ENCODE data around the gene ATP6V1E1. TPM values are rescaled to one million over a fixed set of nuclear protein-coding genes. Genes with fewer than 3 reads are reported as not detected.

Gene ATP6V1E1
- total and polyA plus RNA-seq, 12 donors = 88.1 to 388 (median 184) TPM

GRCh38 chr22:17601031-17601430, 27.5 kb downstream of the ATP6V1E1 start:
- no peaks in the 10 kb centered on the region for H3K27me3 ChIP-seq
- H3K36me3 ChIP-seq (replicated peaks in 1 of 2) = peaks cover 0 to 58% of the 10 kb centered on the region in 2 donors
- H3K27ac ChIP-seq = no peak overlapping the region
- WGBS, 4 donors = 67 to 72% (median 69%) methylated on average over 3 of the region's 3 CpGs
- intact Hi-C loops (cut with DNase I) = no loop called here
- DNase-seq = peak in 1 of 7 donors; percentile 46
- no peak overlapping the region for H3K4me3 ChIP-seq
- TF ChIP-seq POLR2A (IDR thresholded peaks at IDR 0.05) (no peak), CTCF (IDR thresholded peaks at IDR 0.05) (no peak)
- H3K4me1 ChIP-seq (replicated peaks in 1 of 2) = no peaks in the 10 kb centered on the region
- H3K9me3 ChIP-seq (replicated peaks in 1 of 3) = no peaks in the 10 kb centered on the region

- 90 to 98% (median 94%) methylated on average over 4 of the region's 4 CpGs for WGBS, 4 donors
Measured at GRCh38 chr22:17598318-17598717, 30.2 kb downstream of the ATP6V1E1 start.

GRCh38 chr22:17597217-17597616, 31.3 kb downstream of the ATP6V1E1 start:
- intact Hi-C loops (cut with DNase I) = no loop called here

More at GRCh38 chr22:17598318-17598717, 30.2 kb downstream of the ATP6V1E1 start:
- H3K27me3 ChIP-seq = no peaks in the 10 kb centered on the region
- H3K9me3 ChIP-seq (replicated peaks in 1 of 3) = no peaks in the 10 kb centered on the region
- TF ChIP-seq CTCF (IDR thresholded peaks at IDR 0.05) (no peak), POLR2A (IDR thresholded peaks at IDR 0.05) (no peak)
- peaks cover 0 to 81% of the 10 kb centered on the region in 2 donors for H3K36me3 ChIP-seq (replicated peaks in 1 of 2)
- no peak for DNase-seq
- no peaks in the 10 kb centered on the region for H3K4me1 ChIP-seq (replicated peaks in 1 of 2)
- no peak overlapping the region for H3K4me3 ChIP-seq
- H3K27ac ChIP-seq = no peak overlapping the region
- intact Hi-C loops (cut with DNase I) = no loop called here

GRCh38 chr22:17596226-17596625, 32.3 kb downstream of the ATP6V1E1 start:
- H3K4me1 ChIP-seq (replicated peaks in 1 of 2) = no peaks in the 10 kb centered on the region
- TF ChIP-seq POLR2A (IDR thresholded peaks at IDR 0.05) = no peak
- TF ChIP-seq CTCF (IDR thresholded peaks at IDR 0.05) = no peak
- intact Hi-C loops (cut with DNase I) = no loop called here
- no peaks in the 10 kb centered on the region for H3K27me3 ChIP-seq
- WGBS, 4 donors = 94 to 99% (median 97%) methylated on average over 6 of the region's 6 CpGs
- H3K9me3 ChIP-seq (replicated peaks in 1 of 3) = no peaks in the 10 kb centered on the region
- no peak for DNase-seq
- H3K4me3 ChIP-seq = no peak overlapping the region
- peaks cover 0 to 100% of the 10 kb centered on the region in 2 donors for H3K36me3 ChIP-seq (replicated peaks in 1 of 2)
- H3K27ac ChIP-seq = no peak overlapping the region

More at GRCh38 chr22:17597217-17597616, 31.3 kb downstream of the ATP6V1E1 start:
- DNase-seq = no peak
- H3K4me3 ChIP-seq = no peak overlapping the region
- no peak overlapping the region for H3K27ac ChIP-seq
- no peaks in the 10 kb centered on the region for H3K27me3 ChIP-seq
- 93 to 100% (median 96%) methylated on average over 2 of the region's 2 CpGs for WGBS, 4 donors
- peaks cover 0 to 92% of the 10 kb centered on the region in 2 donors for H3K36me3 ChIP-seq (replicated peaks in 1 of 2)
- TF ChIP-seq POLR2A (IDR thresholded peaks at IDR 0.05) = no peak
- TF ChIP-seq CTCF (IDR thresholded peaks at IDR 0.05) = no peak
- no peaks in the 10 kb centered on the region for H3K4me1 ChIP-seq (replicated peaks in 1 of 2)
- H3K9me3 ChIP-seq (replicated peaks in 1 of 3) = no peaks in the 10 kb centered on the region

Measured in adrenal gland (tissue), 12 donors.